GM19438 (cell line): ENCODE results near the gene CFH.
A peak's percentile ranks its signal among the peaks of the same experiment; 100 is the strongest.
"Not testable (repeated sequence)": the region's sequence is repeated elsewhere in the genome, so short reads cannot be mapped to it uniquely, and the experiment has no call there.

Experiments
- ATAC-seq: cut with Tn5 transposase; IDR thresholded peaks from one replicate; pipeline ENCODE4 v1.9.1; 2021; ENCODE audit warnings: low read depth; ENCODE audit not compliant: unreplicated experiment

Gene CFH

GRCh38 chr1:196661345-196661744 is 9.5 kb downstream of the CFH start:
- ATAC-seq: no peak

GRCh38 chr1:196667131-196667530 is 15.3 kb downstream of the CFH start:
- no peak for ATAC-seq

GRCh38 chr1:196669051-196669450 is 17.2 kb downstream of the CFH start:
- ATAC-seq: no peak

GRCh38 chr1:196669693-196670092 is 17.9 kb downstream of the CFH start:
- ATAC-seq: no peak

- ATAC-seq: no peak
These were observed 23.1 kb downstream of the CFH start for GRCh38 chr1:196674908-196675307.

GRCh38 chr1:196677781-196678509 is 26.1 kb downstream of the CFH start:
- no peak for ATAC-seq

- ATAC-seq: no peak
These were observed 26.7 kb downstream of the CFH start for GRCh38 chr1:196678510-196678884.

- no peak for ATAC-seq
These were observed 28.3 kb downstream of the CFH start for GRCh38 chr1:196680107-196680506.

- ATAC-seq: no peak
These were observed 32.6 kb downstream of the CFH start for GRCh38 chr1:196684476-196684875.

GRCh38 chr1:196685506-196685905 is 33.7 kb downstream of the CFH start:
- no peak for ATAC-seq

GRCh38 chr1:196689001-196689400 is 37.2 kb downstream of the CFH start:
- no peak for ATAC-seq

- no peak for ATAC-seq
These were observed 38.7 kb downstream of the CFH start for GRCh38 chr1:196690582-196690981.

- no peak for ATAC-seq
These were observed 47.1 kb downstream of the CFH start for GRCh38 chr1:196698993-196699392.

- no peak for ATAC-seq
These were observed 49.3 kb downstream of the CFH start for GRCh38 chr1:196701144-196701543.

GRCh38 chr1:196709892-196710291 is 58.0 kb downstream of the CFH start:
- not testable (repeated sequence) for ATAC-seq

- ATAC-seq: no peak
These were observed 66.0 kb downstream of the CFH start for GRCh38 chr1:196717868-196718267.

GRCh38 chr1:196723325-196724185 is 71.7 kb downstream of the CFH start:
- peak; percentile 92 for ATAC-seq

GRCh38 chr1:196732526-196732925 is 80.7 kb downstream of the CFH start:
- no peak for ATAC-seq

GRCh38 chr1:196733091-196733970 is 81.5 kb downstream of the CFH start:
- ATAC-seq: no peak

GRCh38 chr1:196734006-196734405 is 82.2 kb downstream of the CFH start:
- ATAC-seq: no peak

GRCh38 chr1:196734460-196734859 is 82.6 kb downstream of the CFH start:
- no peak for ATAC-seq
